ENCODE data around the gene CACNA1E. TPM values are rescaled to one million over a fixed set of nuclear protein-coding genes. Genes with fewer than 3 reads are reported as not detected.

CACNA1E gene
- polyA plus RNA-seq, 4 donors: 0.14 to 0.71 (median 0.40) TPM

GRCh38 chr1:181674617-181675016 is 191.3 kb downstream of the CACNA1E start:
- DNase-seq (ENCODE audit: low read depth in 4 of 4, low spot score in 2 of 4): no peak

GRCh38 chr1:181675091-181675917 is 192.0 kb downstream of the CACNA1E start:
- DNase-seq (ENCODE audit: low read depth in 4 of 4, low spot score in 2 of 4): no peak

- no peak for DNase-seq (ENCODE audit: low read depth in 4 of 4, low spot score in 2 of 4)
Observed at GRCh38 chr1:181675918-181676190, 192.5 kb downstream of the CACNA1E start.

- peak in 1 of 4 donors; percentile 16 for DNase-seq (ENCODE audit: low read depth in 4 of 4, low spot score in 2 of 4)
Observed at GRCh38 chr1:181676269-181676668, 193.0 kb downstream of the CACNA1E start.

- no peak for DNase-seq (ENCODE audit: low read depth in 4 of 4, low spot score in 2 of 4)
Observed at GRCh38 chr1:181680332-181680731, 197.0 kb downstream of the CACNA1E start.

GRCh38 chr1:181680871-181681270 is 197.6 kb downstream of the CACNA1E start:
- no peak for DNase-seq (ENCODE audit: low read depth in 4 of 4, low spot score in 2 of 4)

- DNase-seq (ENCODE audit: low read depth in 4 of 4, low spot score in 2 of 4): no peak
Observed at GRCh38 chr1:181685211-181685610, 201.9 kb downstream of the CACNA1E start.

GRCh38 chr1:181701891-181702290 is 218.6 kb downstream of the CACNA1E start:
- no peak for DNase-seq (ENCODE audit: low read depth in 4 of 4, low spot score in 2 of 4)

GRCh38 chr1:181704546-181704945 is 221.2 kb downstream of the CACNA1E start:
- peak in 1 of 4 donors; percentile 8 for DNase-seq (ENCODE audit: low read depth in 4 of 4, low spot score in 2 of 4)

- no peak for DNase-seq (ENCODE audit: low read depth in 4 of 4, low spot score in 2 of 4)
Observed at GRCh38 chr1:181711820-181712219, 228.5 kb downstream of the CACNA1E start.

- no peak for DNase-seq (ENCODE audit: low read depth in 4 of 4, low spot score in 2 of 4)
Observed at GRCh38 chr1:181712711-181713110, 229.4 kb downstream of the CACNA1E start.

GRCh38 chr1:181714428-181714827 is 231.1 kb downstream of the CACNA1E start:
- no peak for DNase-seq (ENCODE audit: low read depth in 4 of 4, low spot score in 2 of 4)

GRCh38 chr1:181718034-181718433 is 234.7 kb downstream of the CACNA1E start:
- no peak for DNase-seq (ENCODE audit: low read depth in 4 of 4, low spot score in 2 of 4)

- DNase-seq (ENCODE audit: low read depth in 4 of 4, low spot score in 2 of 4): no peak
Observed at GRCh38 chr1:181726320-181727012, 243.1 kb downstream of the CACNA1E start.

- no peak for DNase-seq (ENCODE audit: low read depth in 4 of 4, low spot score in 2 of 4)
Observed at GRCh38 chr1:181730606-181731005, 247.3 kb downstream of the CACNA1E start.

- DNase-seq (ENCODE audit: low read depth in 4 of 4, low spot score in 2 of 4): no peak
Observed at GRCh38 chr1:181732218-181732990, 249.1 kb downstream of the CACNA1E start.

GRCh38 chr1:181733486-181733885 is 250.2 kb downstream of the CACNA1E start:
- no peak for DNase-seq (ENCODE audit: low read depth in 4 of 4, low spot score in 2 of 4)

GRCh38 chr1:181737056-181737455 is 253.7 kb downstream of the CACNA1E start:
- DNase-seq (ENCODE audit: low read depth in 4 of 4, low spot score in 2 of 4): no peak

GRCh38 chr1:181739214-181739613 is 255.9 kb downstream of the CACNA1E start:
- DNase-seq (ENCODE audit: low read depth in 4 of 4, low spot score in 2 of 4): no peak

- no peak for DNase-seq (ENCODE audit: low read depth in 4 of 4, low spot score in 2 of 4)
Observed at GRCh38 chr1:181742426-181742825, 259.1 kb downstream of the CACNA1E start.

- no peak for DNase-seq (ENCODE audit: low read depth in 4 of 4, low spot score in 2 of 4)
Observed at GRCh38 chr1:181743878-181744312, 260.6 kb downstream of the CACNA1E start.
